Keratinocyte (primary cell): Measurements from ENCODE around the gene P3R3URF. TPM values are rescaled to one million over a fixed set of nuclear protein-coding genes. Genes with fewer than 3 reads are reported as not detected.
A peak's percentile ranks its signal among the peaks of the same experiment; 100 is the strongest.

Source experiments
- DNase-seq: peaks from one replicate; pipeline ENCODE4 v3.0.0-alpha.2; 2011; ENCODE audit warnings: low read depth, missing footprints, low spot score
- FAIRE-seq: peaks from 2 replicates; lab custom pipeline; 2011; peaks lifted over from hg19 to GRCh38; lab: Jason Lieb, UNC
- H2AFZ ChIP-seq: 2 replicates; pipeline ENCODE4 v1.6.0; 2012; ENCODE audit warnings: low read length, control low read depth, inconsistent platforms; ENCODE audit not compliant: control insufficient read depth
- H3K27ac ChIP-seq: 2 replicates; pipeline ENCODE4 v1.5.1; 2011; ENCODE audit warnings: low read length; ENCODE audit not compliant: control insufficient read depth, insufficient read depth
- H3K27me3 ChIP-seq: 3 replicates; pipeline ENCODE4 v1.6.0; 2011; ENCODE audit warnings: low read length; ENCODE audit not compliant: control insufficient read depth, insufficient read depth; ENCODE audit errors: extremely low read depth
- H3K36me3 ChIP-seq, 2 experiments: 2 replicates in 1 of 2; 3 replicates in 1 of 2; pipeline ENCODE4 v1.5.1; 2011; ENCODE audit warnings: low read length in 2 of 2, mild to moderate bottlenecking in 1 of 2; ENCODE audit not compliant: control insufficient read depth in 2 of 2, insufficient read depth in 2 of 2; ENCODE audit errors: extremely low read depth in 1 of 2
- H3K4me1 ChIP-seq: 3 replicates; pipeline ENCODE4 v1.5.1; 2011; ENCODE audit warnings: low read length; ENCODE audit not compliant: control insufficient read depth, insufficient read depth; ENCODE audit errors: extremely low read depth
- H3K4me2 ChIP-seq: 3 replicates; pipeline ENCODE4 v1.6.0; 2011; ENCODE audit warnings: low read depth, low read length; ENCODE audit not compliant: control insufficient read depth, insufficient read depth; ENCODE audit errors: extremely low read depth
- H3K4me3 ChIP-seq, 3 experiments: fragments of 200-600 bp in 1 of 3; sonication (generic) in 1 of 3; 2 replicates in 2 of 3; 3 replicates in 1 of 3; pipeline ENCODE4 v1.5.1; 2011 to 2016; ENCODE audit warnings: low read length in 3 of 3, mild to moderate bottlenecking in 3 of 3, control low read depth in 2 of 3, inconsistent platforms in 1 of 3, low read depth in 1 of 3, mixed read lengths in 1 of 3, mixed run types in 1 of 3, moderate library complexity in 1 of 3; ENCODE audit not compliant: control insufficient read depth in 2 of 3, insufficient read depth in 2 of 3; ENCODE audit errors: extremely low read depth in 1 of 3
- H3K79me2 ChIP-seq: 2 replicates; pipeline ENCODE4 v1.6.0; 2012; ENCODE audit warnings: low read length; ENCODE audit not compliant: control insufficient read depth, insufficient read depth
- H3K9ac ChIP-seq: 3 replicates; pipeline ENCODE4 v1.6.0; 2011; ENCODE audit warnings: low read length; ENCODE audit not compliant: control insufficient read depth, insufficient read depth; ENCODE audit errors: extremely low read depth
- H3K9me1 ChIP-seq: 3 replicates; pipeline ENCODE4 v1.6.0; 2011; ENCODE audit warnings: low read length; ENCODE audit not compliant: control insufficient read depth, insufficient read depth; ENCODE audit errors: extremely low read depth
- H3K9me3 ChIP-seq: 2 replicates; pipeline ENCODE4 v1.5.1; 2012; ENCODE audit warnings: low read depth, low read length; ENCODE audit not compliant: control insufficient read depth
- H4K20me1 ChIP-seq: 3 replicates; pipeline ENCODE4 v1.6.0; 2011; ENCODE audit warnings: low read length; ENCODE audit not compliant: control insufficient read depth, insufficient read depth; ENCODE audit errors: extremely low read depth
- EZH2 ChIP-seq: IDR thresholded peaks from one replicate; pipeline ENCODE4 v1.6.1; 2012; ENCODE audit warnings: inconsistent platforms, mild to moderate bottlenecking, low read length, moderate library complexity
- dilution Hi-C: fragments of 300-500 bp; cut with MboI; formaldehyde crosslinking; loops from one replicate; pipeline ENCODE4 v1.7.0; 2020; ENCODE audit warnings: low sequenced_read_pairs; ENCODE audit not compliant: extremely low pct_ligation_motif_present
- polyA plus RNA-seq, 5 experiments: library from polyadenylated mRNA; depleted of rRNA in 3 of 5; stranded (reverse) in 3 of 5; stranded (forward) in 1 of 5; unstranded in 1 of 5; fragments of >200 nt; gene quantifications; 1 replicate in 1 of 5; 2 replicates in 3 of 5; 3 replicates in 1 of 5; pipeline versions ENCODE4 v1.2.1 to v1.2.3, GENCODE V29; 2011 to 2012; ENCODE audit warnings: missing spikeins in 2 of 5, low read depth in 1 of 5, low replicate concordance in 1 of 5
- TF ChIP-seq, protein P1 (sequence below), 3 experiments: IDR thresholded peaks in 1 of 3; conservative IDR thresholded peaks in 1 of 3; optimal IDR thresholded peaks in 1 of 3; 2 replicates in 2 of 3; 3 replicates in 1 of 3; pipeline versions ENCODE3 to v1.5.1; 2011; ENCODE audit warnings: low read length in 3 of 3, mild to moderate bottlenecking in 3 of 3, moderate library complexity in 2 of 3, control low read depth in 1 of 3, inconsistent platforms in 1 of 3; ENCODE audit not compliant: insufficient read depth in 2 of 3; ENCODE audit errors: extremely low read depth in 1 of 3

The P3R3URF gene
- polyA plus RNA-seq, 1 donor (not counting 4 experiments of a cell fraction or from before 2014, with no cell fraction given): not detected

DNA sequence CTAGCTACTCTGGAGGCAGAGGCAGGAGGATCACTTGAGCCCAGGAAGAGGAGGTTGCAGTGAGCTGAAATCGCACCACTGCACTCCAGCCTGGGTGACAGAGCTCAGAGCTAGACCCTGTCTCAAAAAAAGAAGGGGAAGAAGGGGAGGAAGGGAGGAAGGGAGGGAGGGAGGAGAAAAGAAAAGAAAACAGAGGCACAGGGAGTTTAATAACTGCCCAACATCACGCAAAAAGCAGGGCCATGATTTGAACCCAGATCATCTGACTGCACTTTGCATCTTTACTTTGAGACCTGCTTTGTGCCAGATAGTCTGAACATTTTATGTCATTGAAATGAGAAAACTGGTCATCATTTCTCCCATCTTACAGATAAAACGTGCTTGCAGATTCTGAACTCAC is 28.9 kb upstream of the P3R3URF start:
- no peaks in the 10 kb centered on the region for H3K9me3 ChIP-seq
- TF ChIP-seq, protein P1, sequence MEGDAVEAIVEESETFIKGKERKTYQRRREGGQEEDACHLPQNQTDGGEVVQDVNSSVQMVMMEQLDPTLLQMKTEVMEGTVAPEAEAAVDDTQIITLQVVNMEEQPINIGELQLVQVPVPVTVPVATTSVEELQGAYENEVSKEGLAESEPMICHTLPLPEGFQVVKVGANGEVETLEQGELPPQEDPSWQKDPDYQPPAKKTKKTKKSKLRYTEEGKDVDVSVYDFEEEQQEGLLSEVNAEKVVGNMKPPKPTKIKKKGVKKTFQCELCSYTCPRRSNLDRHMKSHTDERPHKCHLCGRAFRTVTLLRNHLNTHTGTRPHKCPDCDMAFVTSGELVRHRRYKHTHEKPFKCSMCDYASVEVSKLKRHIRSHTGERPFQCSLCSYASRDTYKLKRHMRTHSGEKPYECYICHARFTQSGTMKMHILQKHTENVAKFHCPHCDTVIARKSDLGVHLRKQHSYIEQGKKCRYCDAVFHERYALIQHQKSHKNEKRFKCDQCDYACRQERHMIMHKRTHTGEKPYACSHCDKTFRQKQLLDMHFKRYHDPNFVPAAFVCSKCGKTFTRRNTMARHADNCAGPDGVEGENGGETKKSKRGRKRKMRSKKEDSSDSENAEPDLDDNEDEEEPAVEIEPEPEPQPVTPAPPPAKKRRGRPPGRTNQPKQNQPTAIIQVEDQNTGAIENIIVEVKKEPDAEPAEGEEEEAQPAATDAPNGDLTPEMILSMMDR (optimal IDR thresholded peaks at IDR 0.05 in 1 of 3, IDR thresholded peaks at IDR 0.05 in 1 of 3, conservative IDR thresholded peaks at IDR 0.05 in 1 of 3; ENCODE audit: extremely low read depth in 1 of 3, insufficient read depth in 2 of 3, low read length in 3 of 3): no peak
- TF ChIP-seq EZH2: no peak
- dilution Hi-C loops: no loop called here
- peak overlapping the region in 2 of 3 experiments; percentile 5 to 7 for H3K4me3 ChIP-seq
- H3K27me3 ChIP-seq: no peaks in the 10 kb centered on the region
- H3K4me1 ChIP-seq: peaks cover 25% of the 10 kb centered on the region
- H3K36me3 ChIP-seq: no peaks in the 10 kb centered on the region
- peak overlapping the region; percentile 96 for H3K4me2 ChIP-seq
- peaks cover 24% of the 10 kb centered on the region for H3K79me2 ChIP-seq
- no peaks in the 10 kb centered on the region for H4K20me1 ChIP-seq
- H3K27ac ChIP-seq: no peak overlapping the region
- H2AFZ ChIP-seq: no peak overlapping the region
- FAIRE-seq: no peak
- no peaks in the 10 kb centered on the region for H3K9me1 ChIP-seq
- DNase-seq: no peak
- H3K9ac ChIP-seq: peak overlapping the region; percentile 2

DNA sequence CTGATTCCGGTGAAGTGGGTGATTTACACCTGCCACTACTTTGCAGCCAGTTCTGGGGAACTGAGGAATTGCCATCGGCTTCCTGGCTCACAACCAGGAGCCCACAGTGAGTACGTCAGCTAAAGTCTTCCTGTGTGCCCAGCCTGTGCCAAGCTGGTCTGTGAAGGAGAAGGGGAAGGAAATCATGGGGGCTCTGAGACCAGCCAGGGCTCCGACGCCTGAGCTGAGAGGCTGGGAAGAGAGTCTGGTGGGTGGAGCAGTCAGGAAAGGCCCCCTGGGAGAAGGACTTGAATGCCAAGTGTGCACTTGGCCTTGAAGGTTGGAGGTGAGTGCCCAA is 28.1 kb upstream of the P3R3URF start:
- DNase-seq: no peak
- Histone ChIP-seq H3K27ac (peak overlapping the region; percentile 51), H3K9ac (peak overlapping the region; percentile 76), H2AFZ (peak overlapping the region; percentile 96), H3K79me2 (peaks cover 24% of the 10 kb centered on the region), H3K27me3 (no peaks in the 10 kb centered on the region), H3K4me2 (peak overlapping the region; percentile 96), H3K4me1 (peaks cover 26% of the 10 kb centered on the region), H3K9me1 (no peaks in the 10 kb centered on the region), H4K20me1 (no peaks in the 10 kb centered on the region), H3K4me3 (peak overlapping the region; percentile 77 to 96 (median 91)), H3K36me3 (no peaks in the 10 kb centered on the region), H3K9me3 (no peaks in the 10 kb centered on the region)
- FAIRE-seq: peak; percentile 43
- dilution Hi-C loops: no loop called here
- TF ChIP-seq, protein P1 (optimal IDR thresholded peaks at IDR 0.05 in 1 of 3, IDR thresholded peaks at IDR 0.05 in 1 of 3, conservative IDR thresholded peaks at IDR 0.05 in 1 of 3; ENCODE audit: extremely low read depth in 1 of 3, insufficient read depth in 2 of 3, low read length in 3 of 3): no peak
